IMR-90 (cell line): Measurements from ENCODE around the gene AGO1. TPM values are rescaled to one million over a fixed set of nuclear protein-coding genes. Genes with fewer than 3 reads are reported as not detected.

ENCODE experiments used
- ATAC-seq: fragments of 200-7000 bp; cut with Tn5 transposase; 2 replicates; pipeline ENCODE4 v1.9.1; 2020; ENCODE audit warnings: low read depth, mild to moderate bottlenecking, moderate library complexity
- BruUV-seq: library from RNA; stranded (reverse); fragments of 400-500 nt; replicated peaks from 2 replicates; lab custom pipeline; 2021; lab: Mats Ljungman, UMichigan
- CTCF ChIA-PET: fragments of 300-600 bp; formaldehyde crosslinking; extraction: SDS; loops from one replicate; lab custom pipeline; 2021; ENCODE audit warnings: antibody characterized with exemption; lab: Yijun Ruan, JAX
- POLR2A ChIA-PET: fragments of 300-600 bp; sonication (Branson Sonifier 250); formaldehyde crosslinking; loops from one replicate; lab custom pipeline; 2022; ENCODE audit warnings: antibody characterized with exemption; ENCODE audit not compliant: unreplicated experiment; lab: Charles Lee
- DNase-seq: peaks from one replicate; pipeline ENCODE4 v3.0.0; 2013
- H2AFZ ChIP-seq: replicated peaks from 2 replicates; pipeline ENCODE3; 2013; ENCODE audit warnings: low read length, mild to moderate bottlenecking; ENCODE audit not compliant: poor library complexity
- H2AK5ac ChIP-seq: 2 replicates; pipeline ENCODE4 v1.6.1; 2013; ENCODE audit warnings: low read depth, low read length, inconsistent platforms
- H2AK9ac ChIP-seq: replicated peaks from 2 replicates; pipeline ENCODE3; 2013; ENCODE audit warnings: mild to moderate bottlenecking, low read depth, low read length, moderate library complexity; ENCODE audit not compliant: poor library complexity
- H2BK120ac ChIP-seq: 2 replicates; pipeline ENCODE4 v1.6.1; 2013; ENCODE audit warnings: low read depth, low read length, inconsistent platforms
- H2BK15ac ChIP-seq: 3 replicates; pipeline ENCODE4 v1.6.1; 2013; ENCODE audit warnings: low read depth, low read length, inconsistent platforms
- H2BK20ac ChIP-seq: 2 replicates; pipeline ENCODE4 v1.6.1; 2013; ENCODE audit warnings: low read depth, mild to moderate bottlenecking, inconsistent platforms, low read length, moderate library complexity
- H2BK5ac ChIP-seq: 2 replicates; pipeline ENCODE4 v1.6.1; 2013; ENCODE audit warnings: mild to moderate bottlenecking, low read depth, low read length, inconsistent platforms; ENCODE audit not compliant: poor library complexity, severe bottlenecking
- H3K14ac ChIP-seq: replicated peaks from 2 replicates; pipeline ENCODE4 v1.6.1; 2013; ENCODE audit warnings: low read depth, low read length, inconsistent platforms
- H3K18ac ChIP-seq: 2 replicates; pipeline ENCODE4 v1.6.1; 2013; ENCODE audit warnings: low read depth, low read length, control low read depth
- H3K23ac ChIP-seq: 2 replicates; pipeline ENCODE4 v1.6.1; 2013; ENCODE audit warnings: low read depth, low read length, inconsistent platforms
- H3K27ac ChIP-seq: 2 replicates; pipeline ENCODE4 v1.5.1; 2013; ENCODE audit warnings: mild to moderate bottlenecking, control low read depth, low read length; ENCODE audit not compliant: insufficient read depth
- H3K27me3 ChIP-seq: 2 replicates; pipeline ENCODE4 v1.6.1; 2013; ENCODE audit warnings: low read length; ENCODE audit not compliant: control insufficient read depth, insufficient read depth
- H3K36me3 ChIP-seq: 2 replicates; pipeline ENCODE4 v1.6.1; 2013; ENCODE audit warnings: low read length, mixed read lengths; ENCODE audit not compliant: control insufficient read depth, insufficient read depth
- H3K4ac ChIP-seq: 2 replicates; pipeline ENCODE4 v1.6.1; 2013; ENCODE audit warnings: low read depth, low read length, inconsistent platforms
- H3K4me1 ChIP-seq: 2 replicates; pipeline ENCODE4 v1.6.1; 2013; ENCODE audit warnings: low read length, mixed read lengths; ENCODE audit not compliant: control insufficient read depth, insufficient read depth
- H3K4me2 ChIP-seq: 2 replicates; pipeline ENCODE4 v1.6.1; 2013; ENCODE audit warnings: low read depth, mild to moderate bottlenecking, control low read depth, low read length, moderate library complexity
- H3K4me3 ChIP-seq: 2 replicates; pipeline ENCODE4 v1.5.1; 2013; ENCODE audit warnings: low read depth, mild to moderate bottlenecking, control low read depth, low read length, moderate library complexity; ENCODE audit not compliant: insufficient read depth
- H3K56ac ChIP-seq: 2 replicates; pipeline ENCODE4 v1.6.1; 2013; ENCODE audit warnings: low read length, inconsistent platforms; ENCODE audit not compliant: insufficient read depth; ENCODE audit errors: extremely low read depth
- H3K79me1 ChIP-seq, 2 experiments: 2 replicates each; pipeline ENCODE4 v1.6.1; 2013; ENCODE audit warnings: low read length in 2 of 2, inconsistent platforms in 1 of 2, low read depth in 1 of 2
- H3K9ac ChIP-seq: 2 replicates; pipeline ENCODE4 v1.6.1; 2013; ENCODE audit warnings: low read depth, low read length, control low read depth
- H3K9me1 ChIP-seq: 2 replicates; pipeline ENCODE4 v1.6.1; 2013; ENCODE audit warnings: low read length, inconsistent platforms; ENCODE audit not compliant: insufficient read depth
- H3K9me3 ChIP-seq: 2 replicates; pipeline ENCODE4 v1.6.1; 2013; ENCODE audit warnings: low read length; ENCODE audit not compliant: control insufficient read depth, insufficient read depth
- H4K20me1 ChIP-seq: 2 replicates; pipeline ENCODE4 v1.6.1; 2013; ENCODE audit warnings: low read length, inconsistent platforms; ENCODE audit not compliant: insufficient read depth
- H4K5ac ChIP-seq: 2 replicates; pipeline ENCODE4 v1.6.1; 2013; ENCODE audit warnings: mild to moderate bottlenecking, low read depth, low read length, control low read depth
- H4K8ac ChIP-seq, 2 experiments: 2 replicates each; pipeline ENCODE4 v1.6.1; 2013; ENCODE audit warnings: low read depth in 2 of 2, low read length in 2 of 2, control low read depth in 1 of 2, inconsistent platforms in 1 of 2
- H4K91ac ChIP-seq: 2 replicates; pipeline ENCODE4 v1.6.1; 2013; ENCODE audit warnings: low read depth, low read length, inconsistent platforms; ENCODE audit not compliant: insufficient read depth
- BHLHE40 ChIP-seq: fragments of 150-350 bp; IDR thresholded peaks from 2 replicates; pipeline ENCODE4 v1.6.1; 2016; ENCODE audit warnings: mild to moderate bottlenecking, low read depth, low read length
- CEBPB ChIP-seq: IDR thresholded peaks from 2 replicates; pipeline ENCODE4 v1.6.1; 2012; ENCODE audit warnings: low read depth, low read length, improper control_type of control experiment
- CHD1 ChIP-seq: IDR thresholded peaks from 2 replicates; pipeline ENCODE4 v1.6.1; 2012; ENCODE audit warnings: low read depth, low read length, improper control_type of control experiment
- CTCF ChIP-seq: conservative IDR thresholded peaks from 2 replicates; pipeline ENCODE4 v1.5.1; 2012; ENCODE audit warnings: mild to moderate bottlenecking, low read depth, low read length, improper control_type of control experiment
- ELK1 ChIP-seq: fragments of 150-350 bp; IDR thresholded peaks from 2 replicates; pipeline ENCODE4 v1.6.1; 2016; ENCODE audit warnings: low read depth, mild to moderate bottlenecking, low read length, moderate library complexity, borderline replicate concordance
- FOS ChIP-seq: fragments of 150-350 bp; IDR thresholded peaks from 2 replicates; pipeline ENCODE4 v1.6.1; 2016; ENCODE audit warnings: low read depth, low read length
- MAFK ChIP-seq: IDR thresholded peaks from 2 replicates; pipeline ENCODE4 v1.6.1; 2012; ENCODE audit warnings: low read depth, low read length, improper control_type of control experiment
- MAZ ChIP-seq: IDR thresholded peaks from 2 replicates; pipeline ENCODE4 v1.6.1; 2012; ENCODE audit warnings: low read depth, mild to moderate bottlenecking, low read length, improper control_type of control experiment, moderate library complexity, borderline replicate concordance
- MXI1 ChIP-seq: IDR thresholded peaks from 2 replicates; pipeline ENCODE4 v1.6.1; 2012; ENCODE audit warnings: low read depth, mild to moderate bottlenecking, low read length, moderate library complexity, borderline replicate concordance
- NFE2L2 ChIP-seq: fragments of 150-350 bp; IDR thresholded peaks from 2 replicates; pipeline ENCODE4 v1.6.1; 2016; ENCODE audit warnings: low read depth, mild to moderate bottlenecking, low read length
- POLR2A ChIP-seq: IDR thresholded peaks from 2 replicates; pipeline ENCODE4 v1.6.1; 2012; ENCODE audit warnings: mild to moderate bottlenecking, low read depth, low read length
- RAD21 ChIP-seq: IDR thresholded peaks from 2 replicates; pipeline ENCODE4 v1.6.1; 2012; ENCODE audit warnings: low read length, improper control_type of control experiment
- RCOR1 ChIP-seq: IDR thresholded peaks from 2 replicates; pipeline ENCODE4 v1.6.1; 2012; ENCODE audit warnings: mild to moderate bottlenecking, low read length, improper control_type of control experiment; ENCODE audit not compliant: insufficient replicate concordance
- RFX5 ChIP-seq: IDR thresholded peaks from 2 replicates; pipeline ENCODE4 v1.8.0; 2012; ENCODE audit warnings: low read depth, mild to moderate bottlenecking, low read length, moderate library complexity
- SMC3 ChIP-seq: fragments of 150-350 bp; IDR thresholded peaks from 2 replicates; pipeline ENCODE4 v1.6.1; 2016; ENCODE audit warnings: low read depth, mild to moderate bottlenecking, antibody characterized with exemption, low read length, moderate library complexity
- USF2 ChIP-seq: fragments of 150-350 bp; IDR thresholded peaks from 2 replicates; pipeline ENCODE4 v1.6.1; 2017; ENCODE audit warnings: mild to moderate bottlenecking, antibody characterized with exemption, low read length, low read depth
- dilution Hi-C: fragments of 300-500 bp; cut with HindIII; formaldehyde crosslinking; loops from one replicate; pipeline ENCODE4 v1.14.3; 2018; ENCODE audit warnings: low sequenced_read_pairs; ENCODE audit not compliant: unreplicated experiment
- in situ Hi-C: fragments of 300-500 bp; cut with MboI; formaldehyde crosslinking; loops from 3 replicates; pipeline ENCODE4 v1.14.3; 2019; ENCODE audit warnings: low sequenced_read_pairs, inconsistent platforms, mixed read lengths
- intact Hi-C: fragments of 100-400 bp; cut with micrococcal nuclease; formaldehyde crosslinking; loops from 2 replicates; pipeline ENCODE4 v1.10.0; 2022
- polyA plus RNA-seq, 3 experiments: library from polyadenylated mRNA; depleted of rRNA; stranded (reverse); fragments of >200 nt; gene quantifications; 2 replicates each; pipeline ENCODE4 v1.2.3, GENCODE V29; 2012; ENCODE audit warnings: low replicate concordance in 1 of 3
- total RNA-seq: library from RNA; depleted of rRNA; stranded (reverse); fragments of >200 nt; gene quantifications from 2 replicates; pipeline ENCODE4 v1.2.3, GENCODE V29; 2012

Gene AGO1
- total and polyA plus RNA-seq, 2 of the 4 experiments (the other 2 are of a cell fraction), result 11.3 to 21.5 TPM

- Histone ChIP-seq H4K5ac (no peak overlapping the region), H3K23ac (no peak overlapping the region)
- BruUV-seq, result no TSS peak
Measured at GRCh38 chr1:35923791-35924221, 40.8 kb downstream of the AGO1 start.

More at GRCh38 chr1:35923791-35924221, 40.8 kb downstream of the AGO1 start:
- Histone ChIP-seq H3K27me3 (no peaks in the 10 kb centered on the region), H2BK5ac (no peak overlapping the region), H3K18ac (no peak overlapping the region), H2AFZ (no peak overlapping the region), H4K20me1 (no peaks in the 10 kb centered on the region), H3K56ac (no peak overlapping the region), H3K9me1 (0 out of 2 replicates have a peak, but pooled peaks cover 3% of the 10 kb centered on the region), H3K4me2 (no peak overlapping the region), H3K4me1 (no peaks in the 10 kb centered on the region), H2BK20ac (no peak overlapping the region), H2BK15ac (no peak overlapping the region), H3K36me3 (peaks cover 16% of the 10 kb centered on the region), H2AK5ac (no peak overlapping the region), H3K27ac (no peak overlapping the region), H3K9me3 (no peaks in the 10 kb centered on the region), H4K91ac (no peak overlapping the region), H3K9ac (no peak overlapping the region), H3K79me1 (no peaks in the 10 kb centered on the region), H3K14ac (no peak overlapping the region), H4K8ac (no peak overlapping the region), H3K4me3 (no peak overlapping the region), H3K4ac (no peak overlapping the region), H2AK9ac (no peak overlapping the region), H2BK120ac (no peak overlapping the region)
- in situ Hi-C loops, result no loop called here
- no peak for TF ChIP-seq SMC3
- no peak for TF ChIP-seq CHD1
- no peak for TF ChIP-seq MAZ
- TF ChIP-seq USF2, result no peak
- TF ChIP-seq RAD21, result no peak
- TF ChIP-seq MAFK, result no peak
- no peak for TF ChIP-seq ELK1
- no peak for TF ChIP-seq POLR2A
- no peak for TF ChIP-seq CEBPB
- no peak for TF ChIP-seq BHLHE40
- TF ChIP-seq RFX5, result no peak
- no peak for TF ChIP-seq MXI1
- TF ChIP-seq FOS, result no peak
- no peak for TF ChIP-seq CTCF
- TF ChIP-seq RCOR1, result no peak
- TF ChIP-seq NFE2L2, result no peak
- dilution Hi-C loops, result no loop called here
- intact Hi-C loops, result no loop called here
- ATAC-seq (no peak), DNase-seq (no peak)
- POLR2A ChIA-PET, result no interaction called here
- CTCF ChIA-PET, result no interaction called here
